Lower leg skin (tissue), 4 donors: ENCODE results near the gene KHDC4. TPM values are rescaled to one million over a fixed set of nuclear protein-coding genes. Genes with fewer than 3 reads are reported as not detected.

Experiments used
- DNase-seq, 2 donors: peaks; one replicate each; pipeline ENCODE4 v3.0.0-alpha.2; 2019; ENCODE audit warnings: low spot score in 2 of 2
- H3K4me3 ChIP-seq: fragments of 200-600 bp; sonication (generic); 2 replicates; pipeline ENCODE4 v1.5.1; 2017; ENCODE audit warnings: mild to moderate bottlenecking, low read depth; ENCODE audit not compliant: poor library complexity, severe bottlenecking
- CTCF ChIP-seq, 3 donors: fragments of 450-650 bp; IDR thresholded peaks; one replicate each; pipeline ENCODE4 v1.5.1; 2016; ENCODE audit warnings: antibody characterized with exemption in 3 of 3, mild to moderate bottlenecking in 3 of 3, moderate library complexity in 2 of 3
- POLR2A ChIP-seq, 2 donors: fragments of 450-650 bp; IDR thresholded peaks; one replicate each; pipeline ENCODE4 v1.6.1; 2016 to 2017; ENCODE audit warnings: antibody characterized with exemption in 2 of 2, mild to moderate bottlenecking in 1 of 2, moderate library complexity in 1 of 2
- WGBS, 2 donors: methylation state at CpG; one replicate each; pipeline ENCODE4 v1.1.5; 2018; 5-methylcytosine and 5-hydroxymethylcytosine counted together
- intact Hi-C: fragments of 100-400 bp; cut with DNase I; formaldehyde crosslinking; loops from one replicate; pipeline ENCODE4 v1.15.0; 2023; ENCODE audit warnings: low total_unique reads
- total RNA-seq, 4 donors: library from RNA; depleted of rRNA; stranded (reverse); fragments of >200 nt; gene quantifications; one replicate each; pipeline ENCODE4 v1.1.0, GENCODE V29; 2016

The KHDC4 gene
- total RNA-seq, 4 donors from 2014 or later = 32.7 to 96.0 (median 45.5) TPM

GRCh38 chr1:155919801-155920200, 14.4 kb downstream of the KHDC4 start:
- TF ChIP-seq POLR2A (IDR thresholded peaks at IDR 0.05) = no peak
- 94 to 98% methylated on average over 2 of the region's 2 CpGs for WGBS, 2 donors
- H3K4me3 ChIP-seq = no peak overlapping the region
- intact Hi-C loops = no loop called here
- DNase-seq = no peak

DNA sequence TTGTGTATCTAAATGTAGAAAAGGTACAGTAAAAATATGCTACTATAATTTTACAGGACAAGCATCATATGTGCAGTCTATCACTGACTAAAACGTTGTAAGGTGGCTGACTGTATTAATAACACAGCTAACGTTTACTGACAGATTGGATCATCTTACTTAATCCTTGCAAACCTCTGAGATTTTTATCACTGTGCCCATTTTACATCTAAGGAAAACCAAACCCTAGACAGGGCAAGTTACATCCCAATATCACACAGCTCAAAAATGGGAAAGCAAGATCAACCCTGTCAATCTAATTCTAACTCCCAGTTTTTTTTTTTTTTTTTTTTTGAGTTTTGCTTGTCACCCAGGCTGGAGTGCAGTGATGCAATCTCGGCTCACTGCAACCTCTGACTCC, 15.6 kb downstream of the KHDC4 start:
- no peak overlapping the region for H3K4me3 ChIP-seq
- 71 to 80% methylated on average over 3 of the region's 3 CpGs for WGBS, 2 donors
- DNase-seq = no peak
- TF ChIP-seq CTCF (IDR thresholded peaks at IDR 0.05) = no peak
- TF ChIP-seq POLR2A (IDR thresholded peaks at IDR 0.05) = no peak
- intact Hi-C loops = no loop called here

DNA sequence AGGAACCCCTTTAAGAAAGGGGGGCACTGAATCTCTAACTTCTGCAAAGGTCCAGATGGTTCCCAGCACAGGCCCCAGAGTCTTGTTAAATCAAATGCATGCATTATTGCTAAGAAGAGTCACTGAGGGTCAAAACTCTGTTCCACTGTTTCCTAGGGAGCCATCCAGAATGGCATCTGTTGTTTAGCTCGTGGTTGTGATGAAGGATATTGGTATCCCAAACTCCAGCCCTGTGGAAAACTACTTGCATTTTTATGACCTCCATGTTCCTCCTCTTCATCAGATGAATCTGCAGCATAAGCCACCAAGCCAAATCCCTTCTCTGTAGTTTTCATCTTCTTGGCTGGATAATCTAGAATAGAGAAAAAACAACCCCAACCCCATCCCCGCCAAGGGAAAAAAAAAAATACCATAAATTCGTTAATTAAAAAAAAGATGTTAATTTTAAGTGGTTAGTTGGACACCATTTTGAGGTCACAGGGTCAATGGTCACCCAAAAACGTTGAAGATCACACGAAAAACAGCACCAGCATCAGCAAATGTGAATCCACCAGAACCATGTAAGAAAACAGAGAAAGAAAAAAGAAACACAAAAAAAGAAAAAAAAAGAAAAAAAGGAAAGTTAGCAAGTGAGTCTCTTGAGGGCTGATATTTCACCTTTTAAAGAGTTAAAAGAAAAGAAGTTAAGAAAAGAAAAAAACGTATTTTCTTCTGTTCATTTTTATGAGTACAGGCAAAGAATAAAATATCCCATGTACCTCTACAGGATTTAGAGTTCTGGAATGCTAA, 20.1 kb downstream of the KHDC4 start:
- TF ChIP-seq CTCF (IDR thresholded peaks at IDR 0.05) (no peak), POLR2A (IDR thresholded peaks at IDR 0.05) (no peak)
- WGBS, 2 donors = 68 to 73% methylated on average over 6 of the region's 6 CpGs
- no peak overlapping the region for H3K4me3 ChIP-seq
- intact Hi-C loops = no loop called here
- no peak for DNase-seq

DNA sequence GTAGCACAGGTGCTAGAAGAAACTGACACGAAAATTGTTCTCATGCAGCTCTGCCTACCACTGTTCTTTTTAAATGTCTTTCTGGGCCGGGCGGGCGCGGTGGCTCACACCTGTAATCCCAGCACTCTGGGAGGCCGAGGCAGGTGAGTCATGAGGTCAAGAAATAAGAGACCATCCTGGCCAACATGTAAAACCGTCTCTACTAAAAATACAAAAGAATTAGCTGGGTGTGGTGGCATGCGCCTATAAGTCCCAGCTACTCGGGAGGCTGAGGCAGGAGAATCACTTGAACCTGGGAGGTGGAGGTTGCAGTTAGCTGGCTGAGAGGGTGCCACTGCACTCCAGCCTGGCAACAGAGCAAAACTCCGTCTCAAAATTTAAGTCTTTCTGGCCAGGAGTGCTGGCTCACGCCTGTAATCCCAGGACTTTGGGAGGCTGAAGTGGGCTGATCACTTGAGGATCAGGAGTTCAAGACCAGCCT, 22.1 kb downstream of the KHDC4 start:
- H3K4me3 ChIP-seq = no peak overlapping the region
- peak in 1 of 2 donors; percentile 78 for DNase-seq
- TF ChIP-seq POLR2A (IDR thresholded peaks at IDR 0.05) (no peak), CTCF (IDR thresholded peaks at IDR 0.05) (no peak)
- intact Hi-C loops = no loop called here
- WGBS, 2 donors = 79 to 84% methylated on average over 11 of the region's 11 CpGs

DNA sequence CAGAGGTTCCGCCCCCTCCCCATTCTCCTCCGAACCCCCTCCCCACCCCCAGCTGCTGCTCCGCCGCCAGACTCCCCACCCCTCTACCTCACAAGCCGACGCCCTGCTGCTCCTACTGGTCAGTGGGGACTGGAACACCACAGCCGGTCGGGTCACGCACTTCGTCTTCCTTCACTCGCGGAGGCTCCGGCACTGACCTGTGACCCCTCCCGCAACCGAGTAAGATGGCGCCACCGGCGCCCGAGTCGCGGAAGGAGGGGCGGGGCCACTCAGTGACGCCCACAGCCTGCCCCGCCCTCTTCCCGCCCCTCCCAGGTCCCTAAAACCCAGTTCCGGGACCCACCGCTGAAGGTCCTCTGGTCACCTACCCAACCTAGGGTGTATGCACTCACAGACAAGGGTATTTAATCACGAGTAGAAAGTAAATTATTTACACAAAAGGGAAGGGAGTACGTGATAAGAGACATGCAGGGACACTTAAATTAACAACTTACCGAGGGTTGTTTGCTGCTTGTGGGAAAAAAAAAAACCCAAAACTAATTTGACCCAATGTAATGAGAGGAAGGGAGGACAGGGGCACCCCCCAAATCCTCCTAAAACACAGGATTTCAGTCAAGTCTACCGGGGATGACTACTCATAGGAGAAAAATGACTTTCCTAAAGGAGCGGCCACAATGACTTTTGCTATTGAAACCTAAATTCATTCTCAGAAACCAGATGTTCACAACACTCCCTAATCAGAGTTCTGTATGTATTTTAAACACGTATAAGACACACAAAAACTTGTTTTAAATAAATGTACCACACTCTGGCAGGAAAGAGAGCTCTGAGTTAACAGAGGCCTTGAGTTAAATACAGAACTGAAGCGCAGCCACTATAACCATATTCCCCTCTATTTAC, 22.8 kb downstream of the KHDC4 start, which contains the start of gene RIT1:
TSS of gene RIT1 (minus strand) at position 194 of the 900 bp plus-strand sequence. CDS start 588 bp downstream, outside the sequence.
- peak; percentile 78 to 97 for DNase-seq
- WGBS, 2 donors = 6% methylated on average over 33 to 34 of the region's 34 CpGs
- H3K4me3 ChIP-seq = peak within 1 kb of the TSS; percentile 39
- TF ChIP-seq POLR2A (IDR thresholded peaks at IDR 0.05) (peak in 1 of 2 donors; percentile 43), CTCF (IDR thresholded peaks at IDR 0.05) (no peak)
- intact Hi-C loops = no loop called here

- intact Hi-C loops = no loop called here
- H3K4me3 ChIP-seq = peak overlapping the region; percentile 39
- 1 to 2% methylated on average over 11 of the region's 11 CpGs for WGBS, 2 donors
- TF ChIP-seq CTCF (IDR thresholded peaks at IDR 0.05) (no peak), POLR2A (IDR thresholded peaks at IDR 0.05) (no peak)
- peak; percentile 18 to 68 for DNase-seq
Measured at GRCh38 chr1:155910621-155911121, 23.5 kb downstream of the KHDC4 start.
